Measurements from ENCODE around the gene PDE9A. TPM values are rescaled to one million over a fixed set of nuclear protein-coding genes. Genes with fewer than 3 reads are reported as not detected.

PDE9A gene
- polyA plus RNA-seq, 2 of the 4 experiments (the other 2 are of a cell fraction), result 1.3 to 3.1 TPM

- TF ChIP-seq FOXS1 (CRISPR knock-in tag; IDR thresholded peaks at IDR 0.05) (no peak), JUN (IDR thresholded peaks at IDR 0.05) (no peak), USF2 (IDR thresholded peaks at IDR 0.05) (no peak), ZNF302 (CRISPR knock-in tag; IDR thresholded peaks at IDR 0.05) (no peak), RAD21 (conservative IDR thresholded peaks at IDR 0.05 in 1 of 2, IDR thresholded peaks at IDR 0.05 in 1 of 2) (no peak)
These were observed 34.3 kb upstream of the PDE9A start (continued) for GRCh38 chr21:42619166-42619565.

GRCh38 chr21:42619841-42620240, 33.6 kb upstream of the PDE9A start:
- ATAC-seq (no peak), DNase-seq (ENCODE audit: low read depth in 1 of 2, low spot score in 1 of 2) (no peak), FAIRE-seq (no peak)
- H3K9me3 ChIP-seq, result no peaks in the 10 kb centered on the region
- no peak for TF ChIP-seq KDM5A (IDR thresholded peaks at IDR 0.05)
- no peak for TF ChIP-seq FOXS1 (CRISPR knock-in tag; IDR thresholded peaks at IDR 0.05)
- TF ChIP-seq HEYL (CRISPR knock-in tag; IDR thresholded peaks at IDR 0.05), result no peak
- TF ChIP-seq E2F6 (IDR thresholded peaks at IDR 0.05; ENCODE audit: borderline replicate concordance, low read depth), result no peak
- no peak for TF ChIP-seq JUN (IDR thresholded peaks at IDR 0.05)
- peaks cover 12% of the 10 kb centered on the region; the same call in 1 of the 3 replicates for H3K4me1 ChIP-seq
- CTCF ChIA-PET, result interaction anchor here (1.0 kb wide), 1 partner anchor 27 kb away, joined by 3 read pairs; no protein-coding TSS in a partner anchor
- POLR2A ChIA-PET, result no interaction called here
- 56% methylated on average over 4 of the region's 6 CpGs for WGBS (ENCODE audit: missing lambda C conversion rate)
- H3K4me3 ChIP-seq, result no peak overlapping the region
- no peak overlapping the region for H3K27ac ChIP-seq
- H3K4me2 ChIP-seq, result no peak overlapping the region

- FAIRE-seq, result no peak
These were observed 32.1 kb upstream of the PDE9A start for GRCh38 chr21:42621166-42621818.

More at GRCh38 chr21:42621166-42621818, 32.1 kb upstream of the PDE9A start:
- Histone ChIP-seq H3K9me3 (no peaks in the 10 kb centered on the region), H3K4me1 (peaks cover 9% of the 10 kb centered on the region; the same call in 1 of the 3 replicates), H3K4me2 (no peak overlapping the region), H3K4me3 (no peak overlapping the region), H3K27ac (no peak overlapping the region)
- ATAC-seq (no peak), DNase-seq (ENCODE audit: low read depth in 1 of 2, low spot score in 1 of 2) (no peak)
- 67% methylated on average over 15 of the region's 15 CpGs for WGBS (ENCODE audit: missing lambda C conversion rate)
- ChIA-PET POLR2A (no interaction called here), CTCF (no interaction called here)
- no peak for TF ChIP-seq KDM5A (IDR thresholded peaks at IDR 0.05)
- TF ChIP-seq ZNF302 (CRISPR knock-in tag; IDR thresholded peaks at IDR 0.05), result no peak
- TF ChIP-seq E2F6 (IDR thresholded peaks at IDR 0.05; ENCODE audit: borderline replicate concordance, low read depth), result no peak
- no peak for TF ChIP-seq SREBF2 (IDR thresholded peaks at IDR 0.05)
- TF ChIP-seq RAD21 (conservative IDR thresholded peaks at IDR 0.05 in 1 of 2, IDR thresholded peaks at IDR 0.05 in 1 of 2), result no peak
- TF ChIP-seq PBX3 (IDR thresholded peaks at IDR 0.05), result no peak
- TF ChIP-seq MAFK (IDR thresholded peaks at IDR 0.05; ENCODE audit: partially characterized antibody), result no peak
- TF ChIP-seq CHD2 (IDR thresholded peaks at IDR 0.05; ENCODE audit: low read length, partially characterized antibody), result no peak
- no peak for TF ChIP-seq HMGXB4 (CRISPR knock-in tag; IDR thresholded peaks at IDR 0.05; ENCODE audit: borderline replicate concordance)

All from A549 (cell line).